OCI-LY3 (cell line): Measurements from ENCODE around the gene PRL.

ENCODE experiments used
- CTCF ChIP-seq: fragments of 200-600, 300-600 bp; sonication (generic); IDR thresholded peaks from 2 replicates; pipeline ENCODE4 v1.5.1; 2014; ENCODE audit warnings: antibody characterized with exemption, low read length, low read depth
- EZH2phosphoT487 ChIP-seq: fragments of 200-600 bp; shearing (Covaris generic); IDR thresholded peaks from 2 replicates; pipeline ENCODE4 v1.6.1; 2018; ENCODE audit warnings: antibody characterized with exemption, mixed run types, low read depth

GRCh38 chr6:22330941-22331340 is 34.1 kb upstream of the PRL start:
- TF ChIP-seq CTCF (no peak), EZH2phosphoT487 (no peak)
